ENCODE results near the gene TMPRSS11B. TPM values are rescaled to one million over a fixed set of nuclear protein-coding genes. Genes with fewer than 3 reads are reported as not detected.

TMPRSS11B gene
- polyA plus RNA-seq, 1 donor (not counting 4 experiments of a cell fraction or from before 2014, with no cell fraction given): 0.58 TPM

- Histone ChIP-seq H3K4me2 (ENCODE audit: control insufficient read depth, extremely low read depth, insufficient read depth, low read depth, low read length) (no peak overlapping the region), H3K27ac (ENCODE audit: control insufficient read depth, insufficient read depth, low read length) (no peak overlapping the region), H3K27me3 (ENCODE audit: control insufficient read depth, extremely low read depth, insufficient read depth, low read length) (no peaks in the 10 kb centered on the region), H3K9ac (ENCODE audit: control insufficient read depth, extremely low read depth, insufficient read depth, low read length) (no peak overlapping the region), H3K36me3 (ENCODE audit: control insufficient read depth in 2 of 2, extremely low read depth in 1 of 2, insufficient read depth in 2 of 2, low read length in 2 of 2) (no peaks in the 10 kb centered on the region), H4K20me1 (ENCODE audit: control insufficient read depth, extremely low read depth, insufficient read depth, low read length) (no peaks in the 10 kb centered on the region), H3K4me1 (ENCODE audit: control insufficient read depth, extremely low read depth, insufficient read depth, low read length) (peaks cover 11% of the 10 kb centered on the region), H3K4me3 (ENCODE audit: control insufficient read depth in 2 of 3, extremely low read depth in 1 of 3, insufficient read depth in 2 of 3, low read depth in 1 of 3, low read length in 3 of 3) (no peak overlapping the region), H3K79me2 (ENCODE audit: control insufficient read depth, insufficient read depth, low read length) (no peaks in the 10 kb centered on the region), H3K9me3 (ENCODE audit: control insufficient read depth, low read depth, low read length) (no peaks in the 10 kb centered on the region), H2AFZ (ENCODE audit: control insufficient read depth, low read length) (no peak overlapping the region), H3K9me1 (ENCODE audit: control insufficient read depth, extremely low read depth, insufficient read depth, low read length) (no peaks in the 10 kb centered on the region)
- TF ChIP-seq CTCF (optimal IDR thresholded peaks at IDR 0.05 in 1 of 3, IDR thresholded peaks at IDR 0.05 in 1 of 3, conservative IDR thresholded peaks at IDR 0.05 in 1 of 3; ENCODE audit: extremely low read depth in 1 of 3, insufficient read depth in 2 of 3, low read length in 3 of 3) (no peak), EZH2 (IDR thresholded peaks at IDR 0.05; ENCODE audit: low read length) (no peak)
- dilution Hi-C loops (cut with MboI; ENCODE audit: extremely low pct_ligation_motif_present, low sequenced_read_pairs): no loop called here
- DNase-seq (ENCODE audit: low read depth, low spot score): no peak
- FAIRE-seq: no peak
These were observed 42.9 kb upstream of the TMPRSS11B start for GRCh38 chr4:68288393-68288740.

- Histone ChIP-seq H2AFZ (ENCODE audit: control insufficient read depth, low read length) (no peak overlapping the region), H3K79me2 (ENCODE audit: control insufficient read depth, insufficient read depth, low read length) (no peaks in the 10 kb centered on the region), H3K36me3 (ENCODE audit: control insufficient read depth in 2 of 2, extremely low read depth in 1 of 2, insufficient read depth in 2 of 2, low read length in 2 of 2) (no peaks in the 10 kb centered on the region), H3K4me1 (ENCODE audit: control insufficient read depth, extremely low read depth, insufficient read depth, low read length) (peaks cover 13% of the 10 kb centered on the region), H3K4me2 (ENCODE audit: control insufficient read depth, extremely low read depth, insufficient read depth, low read depth, low read length) (no peak overlapping the region), H3K27ac (ENCODE audit: control insufficient read depth, insufficient read depth, low read length) (no peak overlapping the region), H3K9me3 (ENCODE audit: control insufficient read depth, low read depth, low read length) (no peaks in the 10 kb centered on the region), H3K4me3 (ENCODE audit: control insufficient read depth in 2 of 3, extremely low read depth in 1 of 3, insufficient read depth in 2 of 3, low read depth in 1 of 3, low read length in 3 of 3) (no peak overlapping the region), H3K9me1 (ENCODE audit: control insufficient read depth, extremely low read depth, insufficient read depth, low read length) (no peaks in the 10 kb centered on the region), H3K9ac (ENCODE audit: control insufficient read depth, extremely low read depth, insufficient read depth, low read length) (no peak overlapping the region), H4K20me1 (ENCODE audit: control insufficient read depth, extremely low read depth, insufficient read depth, low read length) (no peaks in the 10 kb centered on the region), H3K27me3 (ENCODE audit: control insufficient read depth, extremely low read depth, insufficient read depth, low read length) (no peaks in the 10 kb centered on the region)
- TF ChIP-seq EZH2 (IDR thresholded peaks at IDR 0.05; ENCODE audit: low read length): no peak
- TF ChIP-seq CTCF (optimal IDR thresholded peaks at IDR 0.05 in 1 of 3, IDR thresholded peaks at IDR 0.05 in 1 of 3, conservative IDR thresholded peaks at IDR 0.05 in 1 of 3; ENCODE audit: extremely low read depth in 1 of 3, insufficient read depth in 2 of 3, low read length in 3 of 3): no peak
- FAIRE-seq (no peak), DNase-seq (ENCODE audit: low read depth, low spot score) (no peak)
- dilution Hi-C loops (cut with MboI; ENCODE audit: extremely low pct_ligation_motif_present, low sequenced_read_pairs): no loop called here
These were observed 42.4 kb upstream of the TMPRSS11B start for GRCh38 chr4:68287704-68288392.
